HL-60 (cell line): ENCODE results near the gene SEPTIN1.

ENCODE experiments used
- DNase-seq, 2 experiments: peaks; one replicate each; pipeline ENCODE4 v3.0.0-alpha.2; 2010 to 2020; ENCODE audit warnings: low read depth in 1 of 2, low spot score in 1 of 2
- H3K27ac ChIP-seq: fragments of 250-450 bp; sonication (Bioruptor Pico); replicated peaks from 2 replicates; pipeline ENCODE4 v1.5.1; 2020; ENCODE audit warnings: mild to moderate bottlenecking, moderate library complexity
- H3K27me3 ChIP-seq: fragments of 250-450 bp; sonication (Bioruptor Pico); 2 replicates; pipeline ENCODE4 v1.5.1; 2021; ENCODE audit warnings: mild to moderate bottlenecking, moderate library complexity; ENCODE audit not compliant: insufficient read depth, poor library complexity, severe bottlenecking
- H3K4me3 ChIP-seq: replicated peaks from 2 replicates; pipeline ENCODE4 v1.5.1; 2011; ENCODE audit warnings: mild to moderate bottlenecking, control low read depth, low read length; ENCODE audit not compliant: insufficient read depth
- GABPA ChIP-seq: IDR thresholded peaks from 2 replicates; pipeline ENCODE4 v1.6.1; 2012; ENCODE audit warnings: low read depth
- POLR2AphosphoS5 ChIP-seq: IDR thresholded peaks from 2 replicates; pipeline ENCODE4 v1.6.1; 2012; ENCODE audit warnings: low read depth
- SPI1 ChIP-seq: IDR thresholded peaks from 2 replicates; pipeline ENCODE4 v1.6.1; 2012; ENCODE audit warnings: low read depth, mild to moderate bottlenecking, borderline replicate concordance
- TF ChIP-seq, protein P1 (sequence below): IDR thresholded peaks from 2 replicates; pipeline ENCODE4 v1.6.1; 2012; ENCODE audit warnings: low read depth; ENCODE audit not compliant: insufficient replicate concordance
- TF ChIP-seq, protein P2 (sequence below): IDR thresholded peaks from one replicate; pipeline ENCODE4 v1.5.1; 2011; ENCODE audit warnings: low read length, control low read depth, inconsistent platforms; ENCODE audit not compliant: insufficient read depth

SEPTIN1 gene

DNA sequence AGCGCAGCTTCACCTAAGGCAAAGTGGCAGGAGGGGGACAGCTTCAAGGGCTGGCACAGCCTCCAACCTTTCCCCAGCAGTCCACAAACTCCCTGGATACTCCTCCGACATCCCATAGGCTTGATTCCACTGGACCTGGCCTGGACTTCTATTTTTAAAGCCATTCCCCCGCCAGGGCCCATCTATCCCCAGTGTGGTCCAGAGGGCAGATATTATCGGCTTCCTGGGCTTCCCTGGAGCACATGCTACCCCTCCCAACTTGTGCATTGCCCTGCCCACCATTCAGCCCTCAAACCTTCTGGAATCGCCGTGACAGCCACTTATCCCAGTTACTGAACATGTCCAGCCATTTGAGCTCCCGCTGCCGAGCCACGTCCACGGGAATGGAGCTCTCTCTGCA is 17.2 kb downstream of the SEPTIN1 start:
- H3K4me3 ChIP-seq = no peak overlapping the region
- DNase-seq = no peak
- TF ChIP-seq, protein P1, sequence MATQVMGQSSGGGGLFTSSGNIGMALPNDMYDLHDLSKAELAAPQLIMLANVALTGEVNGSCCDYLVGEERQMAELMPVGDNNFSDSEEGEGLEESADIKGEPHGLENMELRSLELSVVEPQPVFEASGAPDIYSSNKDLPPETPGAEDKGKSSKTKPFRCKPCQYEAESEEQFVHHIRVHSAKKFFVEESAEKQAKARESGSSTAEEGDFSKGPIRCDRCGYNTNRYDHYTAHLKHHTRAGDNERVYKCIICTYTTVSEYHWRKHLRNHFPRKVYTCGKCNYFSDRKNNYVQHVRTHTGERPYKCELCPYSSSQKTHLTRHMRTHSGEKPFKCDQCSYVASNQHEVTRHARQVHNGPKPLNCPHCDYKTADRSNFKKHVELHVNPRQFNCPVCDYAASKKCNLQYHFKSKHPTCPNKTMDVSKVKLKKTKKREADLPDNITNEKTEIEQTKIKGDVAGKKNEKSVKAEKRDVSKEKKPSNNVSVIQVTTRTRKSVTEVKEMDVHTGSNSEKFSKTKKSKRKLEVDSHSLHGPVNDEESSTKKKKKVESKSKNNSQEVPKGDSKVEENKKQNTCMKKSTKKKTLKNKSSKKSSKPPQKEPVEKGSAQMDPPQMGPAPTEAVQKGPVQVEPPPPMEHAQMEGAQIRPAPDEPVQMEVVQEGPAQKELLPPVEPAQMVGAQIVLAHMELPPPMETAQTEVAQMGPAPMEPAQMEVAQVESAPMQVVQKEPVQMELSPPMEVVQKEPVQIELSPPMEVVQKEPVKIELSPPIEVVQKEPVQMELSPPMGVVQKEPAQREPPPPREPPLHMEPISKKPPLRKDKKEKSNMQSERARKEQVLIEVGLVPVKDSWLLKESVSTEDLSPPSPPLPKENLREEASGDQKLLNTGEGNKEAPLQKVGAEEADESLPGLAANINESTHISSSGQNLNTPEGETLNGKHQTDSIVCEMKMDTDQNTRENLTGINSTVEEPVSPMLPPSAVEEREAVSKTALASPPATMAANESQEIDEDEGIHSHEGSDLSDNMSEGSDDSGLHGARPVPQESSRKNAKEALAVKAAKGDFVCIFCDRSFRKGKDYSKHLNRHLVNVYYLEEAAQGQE = no peak
- TF ChIP-seq GABPA (no peak), POLR2AphosphoS5 (no peak), SPI1 (no peak)
- TF ChIP-seq, protein P2, sequence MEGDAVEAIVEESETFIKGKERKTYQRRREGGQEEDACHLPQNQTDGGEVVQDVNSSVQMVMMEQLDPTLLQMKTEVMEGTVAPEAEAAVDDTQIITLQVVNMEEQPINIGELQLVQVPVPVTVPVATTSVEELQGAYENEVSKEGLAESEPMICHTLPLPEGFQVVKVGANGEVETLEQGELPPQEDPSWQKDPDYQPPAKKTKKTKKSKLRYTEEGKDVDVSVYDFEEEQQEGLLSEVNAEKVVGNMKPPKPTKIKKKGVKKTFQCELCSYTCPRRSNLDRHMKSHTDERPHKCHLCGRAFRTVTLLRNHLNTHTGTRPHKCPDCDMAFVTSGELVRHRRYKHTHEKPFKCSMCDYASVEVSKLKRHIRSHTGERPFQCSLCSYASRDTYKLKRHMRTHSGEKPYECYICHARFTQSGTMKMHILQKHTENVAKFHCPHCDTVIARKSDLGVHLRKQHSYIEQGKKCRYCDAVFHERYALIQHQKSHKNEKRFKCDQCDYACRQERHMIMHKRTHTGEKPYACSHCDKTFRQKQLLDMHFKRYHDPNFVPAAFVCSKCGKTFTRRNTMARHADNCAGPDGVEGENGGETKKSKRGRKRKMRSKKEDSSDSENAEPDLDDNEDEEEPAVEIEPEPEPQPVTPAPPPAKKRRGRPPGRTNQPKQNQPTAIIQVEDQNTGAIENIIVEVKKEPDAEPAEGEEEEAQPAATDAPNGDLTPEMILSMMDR = no peak
- no peak overlapping the region for H3K27ac ChIP-seq
- H3K27me3 ChIP-seq = no peaks in the 10 kb centered on the region

DNA sequence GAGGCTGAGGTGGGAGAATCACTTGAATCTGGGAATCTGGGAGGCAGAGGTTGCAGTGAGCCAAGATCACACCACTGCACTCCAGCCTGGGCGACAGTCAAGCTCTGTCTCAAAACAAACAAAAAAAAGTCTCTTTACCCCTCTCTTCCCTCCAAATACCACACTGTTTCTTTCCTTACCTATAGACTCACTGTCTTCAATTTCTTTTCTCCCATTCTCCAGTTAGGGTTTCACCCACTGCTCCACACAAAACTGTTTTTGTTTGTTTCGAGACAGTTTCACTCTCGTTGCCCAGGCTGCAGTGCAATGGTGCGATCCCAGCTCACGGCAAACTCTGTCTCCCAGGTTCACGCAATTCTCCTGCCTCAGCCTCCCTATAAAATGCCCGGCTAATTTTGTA is 21.2 kb downstream of the SEPTIN1 start:
- no peak for DNase-seq
- Histone ChIP-seq H3K27ac (no peak overlapping the region), H3K4me3 (no peak overlapping the region), H3K27me3 (no peaks in the 10 kb centered on the region)
- TF ChIP-seq GABPA = no peak
- TF ChIP-seq, protein P2 = no peak
- no peak for TF ChIP-seq SPI1
- TF ChIP-seq, protein P1 = no peak
- TF ChIP-seq POLR2AphosphoS5 = no peak

DNA sequence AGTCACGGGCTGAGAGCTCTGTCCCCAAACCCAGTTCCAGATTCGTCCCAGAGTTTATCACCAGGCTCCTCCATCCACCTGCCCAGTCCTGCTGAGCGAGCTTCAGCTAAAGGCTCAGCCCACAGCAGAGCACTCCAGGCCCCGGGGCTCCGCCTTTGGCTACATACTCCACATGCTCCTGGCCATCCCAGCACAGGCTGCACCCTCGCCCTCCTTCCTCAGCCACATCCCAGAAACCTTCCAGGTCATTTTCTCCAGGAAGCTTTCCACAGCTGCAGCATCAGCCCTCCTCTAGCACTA is 22.5 kb downstream of the SEPTIN1 start:
- H3K27ac ChIP-seq = no peak overlapping the region
- no peak for DNase-seq

More for the DNA sequence above, 22.5 kb downstream of the SEPTIN1 start:
- no peaks in the 10 kb centered on the region for H3K27me3 ChIP-seq
- H3K4me3 ChIP-seq = no peak overlapping the region
- TF ChIP-seq, protein P2 = no peak
- TF ChIP-seq POLR2AphosphoS5 = no peak
- TF ChIP-seq, protein P1 = no peak
- TF ChIP-seq GABPA = no peak
- no peak for TF ChIP-seq SPI1
